Lower leg skin (tissue), 4 donors: ENCODE measurements around the gene OMG. TPM values are rescaled to one million over a fixed set of nuclear protein-coding genes. Genes with fewer than 3 reads are reported as not detected.

Experiments used
- DNase-seq, 2 donors: peaks; one replicate each; pipeline ENCODE4 v3.0.0-alpha.2; 2019; ENCODE audit warnings: low spot score in 2 of 2
- H3K4me3 ChIP-seq: fragments of 200-600 bp; sonication (generic); 2 replicates; pipeline ENCODE4 v1.5.1; 2017; ENCODE audit warnings: mild to moderate bottlenecking, low read depth; ENCODE audit not compliant: poor library complexity, severe bottlenecking
- CTCF ChIP-seq, 3 donors: fragments of 450-650 bp; IDR thresholded peaks; one replicate each; pipeline ENCODE4 v1.5.1; 2016; ENCODE audit warnings: antibody characterized with exemption in 3 of 3, mild to moderate bottlenecking in 3 of 3, moderate library complexity in 2 of 3
- POLR2A ChIP-seq, 2 donors: fragments of 450-650 bp; IDR thresholded peaks; one replicate each; pipeline ENCODE4 v1.6.1; 2016 to 2017; ENCODE audit warnings: antibody characterized with exemption in 2 of 2, mild to moderate bottlenecking in 1 of 2, moderate library complexity in 1 of 2
- WGBS, 2 donors: methylation state at CpG; one replicate each; pipeline ENCODE4 v1.1.5; 2018; 5-methylcytosine and 5-hydroxymethylcytosine counted together
- intact Hi-C: fragments of 100-400 bp; cut with DNase I; formaldehyde crosslinking; loops from one replicate; pipeline ENCODE4 v1.15.0; 2023; ENCODE audit warnings: low total_unique reads
- total RNA-seq, 4 donors: library from RNA; depleted of rRNA; stranded (reverse); fragments of >200 nt; gene quantifications; one replicate each; pipeline ENCODE4 v1.1.0, GENCODE V29; 2016

The OMG gene
- total RNA-seq, 4 donors from 2014 or later = not detected

- DNase-seq = no peak
- TF ChIP-seq CTCF (IDR thresholded peaks at IDR 0.05) = no peak
- TF ChIP-seq POLR2A (IDR thresholded peaks at IDR 0.05) = no peak
- 91% methylated on average over 1 of the region's 1 CpG for WGBS, 2 donors
- intact Hi-C loops = no loop called here
- no peak overlapping the region for H3K4me3 ChIP-seq
Measured at GRCh38 chr17:31275116-31275515, 21.9 kb downstream of the OMG start.

DNA sequence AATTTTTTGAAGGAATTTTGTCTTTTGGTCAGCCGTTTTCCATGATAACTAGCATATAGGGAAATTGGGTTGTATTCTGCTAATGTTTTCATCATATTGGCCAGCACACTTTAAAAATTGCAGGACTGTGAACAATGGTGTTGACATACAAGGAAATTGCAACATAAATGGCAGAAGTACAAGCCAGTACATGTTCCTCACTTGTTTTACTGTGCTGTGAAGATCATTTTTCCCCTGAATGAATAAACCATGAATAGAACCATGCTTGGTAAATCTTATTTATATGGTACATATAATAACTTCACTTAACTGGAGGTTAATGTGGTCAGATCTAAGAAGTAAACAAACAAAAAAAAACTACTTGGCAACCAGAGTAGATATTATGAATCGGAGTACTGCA is 22.8 kb downstream of the OMG start:
- intact Hi-C loops = no loop called here

GRCh38 chr17:31273516-31273915 is 23.5 kb downstream of the OMG start:
- no peak for TF ChIP-seq POLR2A (IDR thresholded peaks at IDR 0.05)
- no peak for TF ChIP-seq CTCF (IDR thresholded peaks at IDR 0.05)
- intact Hi-C loops = no loop called here
- H3K4me3 ChIP-seq = no peak overlapping the region
- 72 to 78% methylated on average over 1 of the region's 1 CpG for WGBS, 2 donors
- no peak for DNase-seq

More for the DNA sequence above, 22.8 kb downstream of the OMG start:
- 62 to 66% methylated on average over 2 of the region's 2 CpGs for WGBS, 2 donors
- TF ChIP-seq POLR2A (IDR thresholded peaks at IDR 0.05) = no peak
- no peak for TF ChIP-seq CTCF (IDR thresholded peaks at IDR 0.05)
- DNase-seq = peak in 1 of 2 donors; percentile 27
- H3K4me3 ChIP-seq = no peak overlapping the region

DNA sequence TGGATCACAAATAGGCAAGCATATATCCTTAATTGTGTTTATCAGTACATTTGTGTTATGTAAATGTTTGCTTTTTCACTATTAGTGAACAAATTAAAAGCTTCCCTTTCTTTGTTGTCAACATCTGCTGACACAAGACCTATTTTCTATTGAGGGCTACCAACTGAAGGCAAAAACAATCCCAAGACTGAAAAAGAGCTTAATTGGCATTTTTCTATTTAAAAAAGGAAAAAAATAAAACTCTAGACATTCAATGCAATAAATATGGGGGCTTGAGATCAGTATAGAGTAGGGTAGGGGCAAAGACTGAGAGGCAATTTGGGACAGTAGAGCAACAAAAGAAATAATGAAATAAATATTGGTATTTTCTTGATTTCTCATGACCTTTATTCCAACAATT is 24.2 kb downstream of the OMG start:
- TF ChIP-seq CTCF (IDR thresholded peaks at IDR 0.05) = no peak
- TF ChIP-seq POLR2A (IDR thresholded peaks at IDR 0.05) = no peak
- intact Hi-C loops = no loop called here
- H3K4me3 ChIP-seq = no peak overlapping the region
- no peak for DNase-seq

DNA sequence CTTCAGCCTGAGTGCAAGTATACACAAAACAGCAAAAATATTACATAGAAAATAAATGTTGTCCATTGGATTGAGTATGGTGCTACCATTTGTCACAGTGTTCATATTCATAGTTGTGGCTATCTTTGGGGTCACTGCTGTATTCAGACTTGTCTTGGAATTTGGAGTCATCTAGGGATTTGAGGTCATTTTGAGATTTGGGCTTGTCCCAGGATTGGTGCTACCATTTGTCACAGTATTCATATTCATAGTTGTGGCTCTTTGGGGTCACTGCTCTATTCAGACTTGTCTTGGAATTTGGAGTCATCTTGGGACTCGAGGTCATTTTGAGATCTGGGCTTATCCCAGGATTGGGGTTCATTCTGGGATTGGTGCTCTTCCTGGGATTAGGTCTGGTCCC is 24.8 kb downstream of the OMG start:
- WGBS, 2 donors = 93 to 100% methylated on average over 1 of the region's 1 CpG
- no peak for TF ChIP-seq CTCF (IDR thresholded peaks at IDR 0.05)
- DNase-seq = no peak
- no peak overlapping the region for H3K4me3 ChIP-seq
- intact Hi-C loops = no loop called here

GRCh38 chr17:31269578-31269983 is 27.5 kb downstream of the OMG start:
- no peak for DNase-seq
- no peak overlapping the region for H3K4me3 ChIP-seq
- no peak for TF ChIP-seq CTCF (IDR thresholded peaks at IDR 0.05)
- no peak for TF ChIP-seq POLR2A (IDR thresholded peaks at IDR 0.05)
- intact Hi-C loops = no loop called here
- 58 to 62% methylated on average over 1 of the region's 1 CpG for WGBS, 2 donors
